Spleen (tissue), 11 donors: Measurements from ENCODE around the gene TTC28. TPM values are rescaled to one million over a fixed set of nuclear protein-coding genes. Genes with fewer than 3 reads are reported as not detected.

Source experiments
- DNase-seq: peaks from one replicate; pipeline ENCODE4 v3.0.0-alpha.2; 2020
- H3K27ac ChIP-seq, 8 donors: fragments of 200-600 bp; sonication (generic) in 7 of 8; 1 replicate in 4 of 8; 2 replicates in 4 of 8; pipeline versions ENCODE4 v1.5.0 to v1.8.0; 2016 to 2021; ENCODE audit warnings: inconsistent platforms in 4 of 8, mild to moderate bottlenecking in 4 of 8, moderate library complexity in 1 of 8
- H3K27me3 ChIP-seq, 7 donors: fragments of 200-600 bp; sonication (generic) in 6 of 7; replicated peaks in 1 of 7; 1 replicate in 4 of 7; 2 replicates in 3 of 7; pipeline versions ENCODE4 v1.5.0 to v1.8.0; 2016 to 2021; ENCODE audit warnings: inconsistent platforms in 3 of 7, mild to moderate bottlenecking in 1 of 7
- H3K36me3 ChIP-seq, 6 donors: fragments of 200-600 bp; sonication (generic) in 5 of 6; 1 replicate in 4 of 6; 2 replicates in 2 of 6; pipeline versions ENCODE4 v1.5.0 to v1.8.0; 2016 to 2021; ENCODE audit warnings: inconsistent platforms in 2 of 6
- H3K4me1 ChIP-seq, 6 donors: fragments of 200-600 bp; sonication (generic) in 5 of 6; 1 replicate in 3 of 6; 2 replicates in 3 of 6; pipeline versions ENCODE4 v1.5.0 to v1.8.0; 2016 to 2021; ENCODE audit warnings: inconsistent platforms in 3 of 6
- H3K4me3 ChIP-seq, 8 donors: fragments of 200-600 bp; sonication (generic) in 7 of 8; 1 replicate in 4 of 8; 2 replicates in 4 of 8; pipeline versions ENCODE4 v1.5.0 to v1.8.0; 2016 to 2021; ENCODE audit warnings: inconsistent platforms in 4 of 8, mild to moderate bottlenecking in 4 of 8, moderate library complexity in 2 of 8
- H3K9me3 ChIP-seq, 8 donors: fragments of 200-600 bp; sonication (generic) in 7 of 8; 1 replicate in 4 of 8; 2 replicates in 4 of 8; pipeline versions ENCODE4 v1.5.0 to v1.8.0; 2016 to 2021; ENCODE audit warnings: inconsistent platforms in 4 of 8
- POLR2A ChIP-seq, 3 donors: fragments of 450-650 bp; IDR thresholded peaks; one replicate each; pipeline ENCODE4 v1.5.1; 2017; ENCODE audit warnings: antibody characterized with exemption in 3 of 3, mild to moderate bottlenecking in 1 of 3
- POLR2AphosphoS5 ChIP-seq, 3 donors: sonication (generic); formaldehyde crosslinking; IDR thresholded peaks; one replicate each; pipeline ENCODE4 v1.5.1; 2017; ENCODE audit warnings: antibody characterized with exemption in 3 of 3
- WGBS, 5 donors: extraction: QIAGEN DNeasy Blood & Tissue Kit in 3 of 5; methylation state at CpG; one replicate each; pipeline versions ENCODE4 v1.1.5 to v1.1.7; 2013 to 2018; 5-methylcytosine and 5-hydroxymethylcytosine counted together
- intact Hi-C: fragments of 100-400 bp; cut with DNase I; formaldehyde crosslinking; loops from one replicate; pipeline ENCODE4 v1.15.0; 2023; ENCODE audit warnings: low total_unique reads
- polyA plus RNA-seq, 3 donors: library from polyadenylated mRNA; stranded (reverse); fragments of 200-250 nt; gene quantifications; one replicate each; pipeline ENCODE4 v1.2.1, GENCODE V29; 2013
- total RNA-seq, 7 donors: library from RNA; depleted of rRNA in 3 of 7; stranded (reverse); fragments of >200 nt in 3 of 7; fragmentation: NEBNext Ultra II Directional in 4 of 7; extraction: Animal tissue kit (Norgen Biotek cat#: 25700) in 4 of 7; gene quantifications; one replicate each; pipeline versions ENCODE4 v1.1.0 to v1.2.1, GENCODE V29; 2016 to 2021
- TF ChIP-seq, protein P1 (sequence below), 11 experiments: fragments of 200-600 bp in 7 of 11; fragments of 450-650 bp in 4 of 11; sonication (generic) in 4 of 11; IDR thresholded peaks in 8 of 11; conservative IDR thresholded peaks in 3 of 11; 1 replicate in 7 of 11; 2 replicates in 4 of 11; pipeline versions ENCODE4 v1.4.0 to v1.8.0; 2016 to 2021; ENCODE audit warnings: antibody characterized with exemption in 11 of 11, inconsistent platforms in 4 of 11, mild to moderate bottlenecking in 1 of 11
- donor health status: healthy with polysubstance abuse.
- donor health status: DM: no; HTN: no; CAD: no; lungs with moderate emphysema.
- donor health status: DM: no; HTN: no; CAD: no.
- donor health status: Bipolar disorder and iron deficiency.
- donor health status: healthy.
- donor health status: DM: no; HTN: no; CAD: no.
- donor health status: DM: yes; HTN: yes; CAD: no.

The TTC28 gene
- total and polyA plus RNA-seq, 10 donors: 0.62 to 69.0 (median 33.5) TPM

DNA sequence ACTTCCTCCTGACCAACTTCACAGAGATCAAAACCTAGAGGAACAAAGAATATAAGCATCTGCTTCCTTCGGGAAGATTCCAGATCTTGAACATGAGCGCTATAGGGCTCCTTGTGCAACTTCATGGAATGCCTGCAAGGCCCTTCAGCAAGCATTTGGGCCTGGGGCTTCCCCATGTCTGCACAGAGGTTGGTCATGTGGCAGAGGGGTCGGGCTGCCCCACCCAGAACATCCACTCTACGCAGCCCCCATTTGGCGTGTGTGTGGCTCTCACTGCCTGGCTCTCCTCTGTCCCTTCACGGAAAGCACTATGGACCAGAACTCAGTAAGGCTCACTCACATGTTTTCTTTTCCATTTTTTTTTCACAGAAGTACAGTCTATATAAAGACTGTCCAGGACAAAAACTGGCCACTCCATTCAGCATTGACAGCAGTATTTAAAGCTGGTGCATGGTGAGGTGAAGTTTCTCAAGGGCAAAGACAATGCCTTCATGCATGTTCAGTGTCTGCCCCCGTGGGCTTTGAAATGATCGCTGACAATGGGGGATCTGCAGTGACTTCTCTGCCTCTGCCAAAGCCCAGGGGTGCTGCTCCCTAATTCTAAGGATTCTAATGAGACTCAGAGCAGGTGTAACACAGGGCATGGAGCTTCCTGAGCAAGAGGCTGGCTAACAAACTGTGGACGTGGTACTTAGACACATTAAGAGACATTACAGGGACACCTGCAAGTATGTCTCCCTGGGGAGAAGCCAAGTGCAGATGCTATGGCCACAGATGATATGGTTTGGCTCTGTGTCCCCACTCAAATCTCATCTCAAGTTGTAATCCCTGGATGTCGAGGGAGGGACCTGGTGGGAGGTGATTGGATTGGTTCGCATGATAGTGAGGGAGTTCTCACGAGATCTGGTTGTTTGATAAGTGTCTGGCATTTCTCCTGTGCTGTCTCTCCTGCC, 694.0 kb downstream of the TTC28 start:
- Histone ChIP-seq H3K36me3 (peaks cover 0 to 42% (median 7%) of the 10 kb centered on the region in 6 donors), H3K4me1 (peaks cover 0 to 9% (median 2%) of the 10 kb centered on the region in 6 donors), H3K9me3 (no peaks in the 10 kb centered on the region), H3K27me3 (no peaks in the 10 kb centered on the region), H3K27ac (no peak overlapping the region), H3K4me3 (no peak overlapping the region)
- DNase-seq: no peak
- 86 to 93% (median 89%) methylated on average over 12 of the region's 12 CpGs for WGBS, 5 donors
- intact Hi-C loops: no loop called here
- TF ChIP-seq, protein P1, sequence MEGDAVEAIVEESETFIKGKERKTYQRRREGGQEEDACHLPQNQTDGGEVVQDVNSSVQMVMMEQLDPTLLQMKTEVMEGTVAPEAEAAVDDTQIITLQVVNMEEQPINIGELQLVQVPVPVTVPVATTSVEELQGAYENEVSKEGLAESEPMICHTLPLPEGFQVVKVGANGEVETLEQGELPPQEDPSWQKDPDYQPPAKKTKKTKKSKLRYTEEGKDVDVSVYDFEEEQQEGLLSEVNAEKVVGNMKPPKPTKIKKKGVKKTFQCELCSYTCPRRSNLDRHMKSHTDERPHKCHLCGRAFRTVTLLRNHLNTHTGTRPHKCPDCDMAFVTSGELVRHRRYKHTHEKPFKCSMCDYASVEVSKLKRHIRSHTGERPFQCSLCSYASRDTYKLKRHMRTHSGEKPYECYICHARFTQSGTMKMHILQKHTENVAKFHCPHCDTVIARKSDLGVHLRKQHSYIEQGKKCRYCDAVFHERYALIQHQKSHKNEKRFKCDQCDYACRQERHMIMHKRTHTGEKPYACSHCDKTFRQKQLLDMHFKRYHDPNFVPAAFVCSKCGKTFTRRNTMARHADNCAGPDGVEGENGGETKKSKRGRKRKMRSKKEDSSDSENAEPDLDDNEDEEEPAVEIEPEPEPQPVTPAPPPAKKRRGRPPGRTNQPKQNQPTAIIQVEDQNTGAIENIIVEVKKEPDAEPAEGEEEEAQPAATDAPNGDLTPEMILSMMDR (IDR thresholded peaks at IDR 0.05 in 8 of 11, conservative IDR thresholded peaks at IDR 0.05 in 3 of 11): no peak
- TF ChIP-seq POLR2A (IDR thresholded peaks at IDR 0.05) (no peak), POLR2AphosphoS5 (IDR thresholded peaks at IDR 0.05) (no peak)

DNA sequence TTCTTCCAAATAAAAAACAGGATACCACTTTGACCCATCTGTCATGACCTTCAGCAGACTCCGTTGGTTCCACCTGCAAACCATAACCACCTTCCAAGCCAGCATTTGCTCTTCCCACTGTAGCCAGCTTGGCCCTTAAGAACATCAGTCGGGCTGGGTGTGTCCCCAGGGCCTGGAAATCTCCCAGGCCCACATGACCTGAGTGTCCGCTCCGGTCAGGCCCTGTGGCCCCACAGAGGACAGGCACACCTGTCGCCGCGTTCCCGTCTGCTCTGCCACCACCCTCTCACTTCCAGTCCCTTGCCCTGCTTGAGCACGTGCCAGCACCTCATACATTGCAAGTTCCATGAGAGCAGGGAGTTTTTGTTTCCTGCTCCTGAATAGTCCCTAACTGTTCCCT, 694.9 kb downstream of the TTC28 start:
- DNase-seq: no peak
- WGBS, 5 donors: 86 to 96% (median 92%) methylated on average over 9 of the region's 9 CpGs
- no peak overlapping the region for H3K27ac ChIP-seq
- peaks cover 0 to 48% (median 7%) of the 10 kb centered on the region in 6 donors for H3K36me3 ChIP-seq
- H3K4me3 ChIP-seq: no peak overlapping the region
- H3K4me1 ChIP-seq: peaks cover 0 to 5% (median 0%) of the 10 kb centered on the region in 6 donors
- intact Hi-C loops: no loop called here
- H3K9me3 ChIP-seq: no peaks in the 10 kb centered on the region
- no peaks in the 10 kb centered on the region for H3K27me3 ChIP-seq
- TF ChIP-seq, protein P1 (IDR thresholded peaks at IDR 0.05 in 8 of 11, conservative IDR thresholded peaks at IDR 0.05 in 3 of 11): no peak
- TF ChIP-seq POLR2A (IDR thresholded peaks at IDR 0.05) (no peak), POLR2AphosphoS5 (IDR thresholded peaks at IDR 0.05) (no peak)

DNA sequence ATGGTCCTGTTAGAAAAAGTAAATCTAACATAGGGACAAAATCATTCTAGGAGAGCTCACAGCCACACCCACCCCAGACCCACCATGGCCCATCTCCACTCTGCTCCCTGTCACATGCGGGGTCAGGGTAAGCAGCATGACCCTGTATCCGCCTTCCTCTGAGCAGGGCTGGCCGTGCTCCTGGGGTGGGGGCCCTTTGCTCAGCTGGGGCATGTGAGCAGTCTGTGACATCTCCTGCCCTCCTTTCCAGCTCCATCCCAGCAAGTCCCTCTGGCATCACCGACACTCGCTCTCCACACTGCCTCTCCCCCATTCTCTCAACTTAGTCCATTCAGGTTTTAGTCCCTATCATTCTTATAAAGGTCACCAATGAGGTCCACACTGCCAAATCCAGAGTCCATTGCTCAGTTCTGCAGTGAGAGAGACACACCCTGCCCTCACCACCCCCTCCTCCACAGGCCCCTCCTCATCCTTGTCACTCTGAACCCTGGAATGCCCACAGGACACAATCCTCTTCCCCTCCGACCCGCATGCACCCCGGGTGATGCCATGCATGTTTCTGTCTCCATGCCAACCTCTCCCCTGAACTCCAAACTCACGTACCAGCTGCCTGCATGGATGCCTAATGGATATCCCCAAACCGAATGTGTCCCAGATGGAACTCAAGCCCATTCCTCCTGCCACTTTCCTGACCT, 695.5 kb downstream of the TTC28 start:
- Histone ChIP-seq H3K36me3 (peaks cover 0 to 49% (median 7%) of the 10 kb centered on the region in 6 donors), H3K9me3 (no peaks in the 10 kb centered on the region), H3K27ac (no peak overlapping the region), H3K27me3 (no peaks in the 10 kb centered on the region), H3K4me3 (no peak overlapping the region), H3K4me1 (peaks cover 0 to 5% (median 0%) of the 10 kb centered on the region in 6 donors)
- no peak for DNase-seq
- 75 to 93% (median 83%) methylated on average over 9 to 10 of the region's 10 CpGs for WGBS, 5 donors
- intact Hi-C loops: no loop called here
- TF ChIP-seq, protein P1 (IDR thresholded peaks at IDR 0.05 in 8 of 11, conservative IDR thresholded peaks at IDR 0.05 in 3 of 11): no peak

DNA sequence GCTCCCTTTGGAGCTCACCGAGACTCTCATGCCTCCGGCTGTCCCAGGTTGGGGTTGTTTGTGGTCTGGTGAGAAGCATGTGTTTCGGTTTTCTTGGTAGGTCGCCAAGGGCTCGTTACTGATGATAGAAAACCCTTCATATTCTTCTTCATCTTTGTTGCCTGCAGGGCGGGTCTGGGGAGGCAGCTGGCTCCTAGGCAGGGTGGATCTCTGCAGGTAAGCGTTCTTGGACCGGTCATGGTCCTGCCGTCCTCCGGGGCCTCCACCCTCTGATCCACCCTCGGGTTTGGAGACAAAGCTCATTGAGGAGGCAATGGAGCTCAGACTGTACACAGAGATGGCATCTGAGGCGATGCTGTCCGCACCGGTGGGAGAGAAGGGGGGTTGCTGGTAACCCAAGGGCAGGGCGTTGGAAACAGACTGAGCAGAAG, 696.3 kb downstream of the TTC28 start:
- Histone ChIP-seq H3K9me3 (no peaks in the 10 kb centered on the region), H3K27me3 (no peaks in the 10 kb centered on the region), H3K4me1 (peaks cover 0 to 5% (median 0%) of the 10 kb centered on the region in 6 donors), H3K4me3 (no peak overlapping the region), H3K27ac (no peak overlapping the region), H3K36me3 (peaks cover 0 to 56% (median 7%) of the 10 kb centered on the region in 6 donors)
- 89 to 94% (median 91%) methylated on average over 15 of the region's 15 CpGs for WGBS, 5 donors
- intact Hi-C loops: no loop called here
- no peak for DNase-seq
- TF ChIP-seq, protein P1 (IDR thresholded peaks at IDR 0.05 in 8 of 11, conservative IDR thresholded peaks at IDR 0.05 in 3 of 11): no peak
- TF ChIP-seq POLR2A (IDR thresholded peaks at IDR 0.05): no peak
- TF ChIP-seq POLR2AphosphoS5 (IDR thresholded peaks at IDR 0.05): no peak
